ENCODE data around the gene ACVRL1.

ACVRL1 gene

DNA sequence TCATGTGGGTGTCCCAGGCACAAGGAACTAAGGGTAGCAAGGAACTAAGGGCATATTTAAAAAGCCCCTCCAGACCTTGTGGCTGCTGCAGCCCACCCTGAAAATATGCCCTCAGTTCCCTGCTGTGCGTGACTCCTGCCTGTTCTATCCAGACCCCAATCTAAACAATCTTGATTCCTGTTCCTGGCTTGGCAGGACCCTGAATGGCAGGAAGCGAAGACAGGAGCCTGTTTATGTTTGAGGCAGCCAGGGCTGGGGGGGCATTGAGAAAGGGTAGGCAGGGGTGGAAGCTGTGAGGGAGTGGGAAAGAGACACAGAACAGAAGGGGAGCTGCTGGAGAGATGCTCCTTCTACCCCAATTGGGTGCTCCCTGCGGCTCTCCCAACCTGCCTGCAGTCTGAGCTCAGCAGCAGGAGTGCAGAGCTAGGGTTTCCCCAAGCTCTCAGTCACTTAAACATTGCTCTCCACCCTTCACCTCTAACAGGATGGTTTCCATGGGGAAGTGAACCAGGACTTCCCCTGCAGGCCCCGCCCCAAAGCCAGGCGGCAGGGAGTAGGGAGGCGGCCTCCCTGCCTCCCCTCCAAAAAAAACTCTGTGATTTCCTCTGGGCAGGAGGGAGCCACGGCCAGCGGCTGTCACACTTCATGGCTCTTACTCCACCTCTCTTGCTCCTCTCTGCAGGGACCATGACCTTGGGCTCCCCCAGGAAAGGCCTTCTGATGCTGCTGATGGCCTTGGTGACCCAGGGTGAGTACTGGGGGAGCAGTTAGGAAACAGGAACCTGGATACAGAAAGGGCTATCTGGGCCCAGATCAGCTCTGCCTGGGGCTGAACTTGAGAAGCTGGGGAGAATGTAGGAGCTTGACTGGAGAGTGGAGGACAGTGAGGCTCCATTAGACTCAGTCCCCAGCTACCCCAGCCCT, 4.7 kb downstream of the ACVRL1 start:
- H3K4me3 ChIP-seq (ENCODE audit: low read length in 2 of 2), result no peak overlapping the region
- peaks cover 13 to 29% of the 10 kb centered on the region in 2 donors for H3K4me1 ChIP-seq (ENCODE audit: control insufficient read depth in 2 of 2, insufficient read depth in 1 of 2, low read depth in 1 of 2, low read length in 2 of 2)
- no peaks in the 10 kb centered on the region for H3K36me3 ChIP-seq (replicated peaks in 1 of 2; ENCODE audit: control insufficient read depth in 2 of 2, insufficient read depth in 2 of 2, low read length in 2 of 2)
- no peak overlapping the region for H3K4me2 ChIP-seq (ENCODE audit: insufficient read depth, low read length, poor library complexity, severe bottlenecking)
- no peak overlapping the region for H3K9ac ChIP-seq (ENCODE audit: low read depth, low read length, poor library complexity)
- peaks cover 0 to 23% (median 17%) of the 10 kb centered on the region in 3 experiments for H3K27me3 ChIP-seq (ENCODE audit: control insufficient read depth in 3 of 3, insufficient read depth in 3 of 3, low read depth in 1 of 3, low read length in 3 of 3)
- DNase-seq (ENCODE audit: low spot score), result no peak
- H2BK12ac ChIP-seq (ENCODE audit: low read length), result no peak overlapping the region
- H4K91ac ChIP-seq (ENCODE audit: low read depth, low read length, poor library complexity), result peak overlapping the region; percentile 56
- peak overlapping the region; percentile 66 for H2AK5ac ChIP-seq (ENCODE audit: low read depth, low read length)
- no peaks in the 10 kb centered on the region for H3K79me1 ChIP-seq (ENCODE audit: low read depth, low read length)
- H2AFZ ChIP-seq (ENCODE audit: low read length), result peak overlapping the region; percentile 27
- peak overlapping the region; percentile 35 for H3K23ac ChIP-seq (ENCODE audit: low read depth, low read length, poor library complexity)
- H2BK15ac ChIP-seq (ENCODE audit: low read length), result peak overlapping the region; percentile 52
- peak overlapping the region; percentile 35 for H3K18ac ChIP-seq (ENCODE audit: low read length)
- H4K8ac ChIP-seq (ENCODE audit: low read depth, low read length), result no peak overlapping the region
- no peak overlapping the region for H3K14ac ChIP-seq (ENCODE audit: low read length)
- no CpG with 5 or more reads among the region's 8 CpGs for whole genome bisulfite sequencing, 2 donors (ENCODE audit: extremely low coverage in 2 of 2, insufficient read length in 2 of 2, insufficient replicate concordance in 1 of 2)
- no peak overlapping the region for H2BK120ac ChIP-seq (ENCODE audit: low read depth, low read length)
- H3K9me3 ChIP-seq (replicated peaks in 1 of 2; ENCODE audit: control insufficient read depth in 2 of 2, insufficient read depth in 1 of 2, low read depth in 1 of 2, low read length in 2 of 2), result peaks cover 0 to 2% of the 10 kb centered on the region in 2 donors
- H3K4ac ChIP-seq (ENCODE audit: low read length), result no peak overlapping the region
- H3K27ac ChIP-seq (replicated peaks; ENCODE audit: low read length), result no peak overlapping the region
- H2BK5ac ChIP-seq (ENCODE audit: low read length), result no peak overlapping the region

DNA sequence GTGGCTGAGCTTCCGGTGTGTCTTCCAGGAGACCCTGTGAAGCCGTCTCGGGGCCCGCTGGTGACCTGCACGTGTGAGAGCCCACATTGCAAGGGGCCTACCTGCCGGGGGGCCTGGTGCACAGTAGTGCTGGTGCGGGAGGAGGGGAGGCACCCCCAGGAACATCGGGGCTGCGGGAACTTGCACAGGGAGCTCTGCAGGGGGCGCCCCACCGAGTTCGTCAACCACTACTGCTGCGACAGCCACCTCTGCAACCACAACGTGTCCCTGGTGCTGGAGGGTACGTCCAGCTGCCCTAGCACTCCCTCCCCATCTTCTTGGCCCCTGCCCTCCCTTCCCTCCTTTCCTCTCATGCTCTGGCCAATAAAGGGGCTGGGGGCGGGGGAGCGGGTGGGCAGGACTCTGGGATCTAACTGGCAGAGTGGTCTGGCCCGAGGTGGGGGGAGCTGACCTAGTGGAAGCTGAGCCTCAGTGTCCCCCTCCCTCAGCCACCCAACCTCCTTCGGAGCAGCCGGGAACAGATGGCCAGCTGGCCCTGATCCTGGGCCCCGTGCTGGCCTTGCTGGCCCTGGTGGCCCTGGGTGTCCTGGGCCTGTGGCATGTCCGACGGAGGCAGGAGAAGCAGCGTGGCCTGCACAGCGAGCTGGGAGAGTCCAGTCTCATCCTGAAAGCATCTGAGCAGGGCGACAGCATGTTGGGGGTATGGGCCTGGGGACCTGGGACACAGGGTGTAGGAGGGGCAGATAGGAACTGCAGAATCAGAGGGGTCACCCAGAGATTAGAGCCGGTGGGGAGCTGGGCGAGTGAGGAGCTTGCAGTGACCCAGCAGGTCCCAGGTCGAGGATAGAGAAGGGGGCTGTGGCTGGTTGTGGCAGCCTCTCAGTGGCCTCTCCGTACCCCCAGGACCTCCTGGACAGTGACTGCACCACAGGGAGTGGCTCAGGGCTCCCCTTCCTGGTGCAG, 6.0 kb downstream of the ACVRL1 start:
- Histone ChIP-seq H4K8ac (ENCODE audit: low read depth, low read length) (no peak overlapping the region), H3K4me1 (ENCODE audit: control insufficient read depth in 2 of 2, insufficient read depth in 1 of 2, low read depth in 1 of 2, low read length in 2 of 2) (peaks cover 13 to 29% of the 10 kb centered on the region in 2 donors), H3K18ac (ENCODE audit: low read length) (peak overlapping the region; percentile 90), H2AK5ac (ENCODE audit: low read depth, low read length) (peak overlapping the region; percentile 23), H3K9ac (ENCODE audit: low read depth, low read length, poor library complexity) (peak overlapping the region; percentile 53), H3K4ac (ENCODE audit: low read length) (peak overlapping the region; percentile 76), H3K9me3 (replicated peaks in 1 of 2; ENCODE audit: control insufficient read depth in 2 of 2, insufficient read depth in 1 of 2, low read depth in 1 of 2, low read length in 2 of 2) (peaks cover 0 to 2% of the 10 kb centered on the region in 2 donors), H3K14ac (ENCODE audit: low read length) (peak overlapping the region; percentile 92), H3K36me3 (replicated peaks in 1 of 2; ENCODE audit: control insufficient read depth in 2 of 2, insufficient read depth in 2 of 2, low read length in 2 of 2) (no peaks in the 10 kb centered on the region), H3K79me1 (ENCODE audit: low read depth, low read length) (no peaks in the 10 kb centered on the region), H3K27me3 (ENCODE audit: control insufficient read depth in 3 of 3, insufficient read depth in 3 of 3, low read depth in 1 of 3, low read length in 3 of 3) (peaks cover 0 to 20% (median 5%) of the 10 kb centered on the region in 3 experiments), H2BK5ac (ENCODE audit: low read length) (peak overlapping the region; percentile 25), H2AFZ (ENCODE audit: low read length) (no peak overlapping the region), H3K4me3 (ENCODE audit: low read length in 2 of 2) (no peak overlapping the region), H3K27ac (replicated peaks; ENCODE audit: low read length) (no peak overlapping the region), H2BK15ac (ENCODE audit: low read length) (peak overlapping the region; percentile 83), H2BK120ac (ENCODE audit: low read depth, low read length) (peak overlapping the region; percentile 52), H2BK12ac (ENCODE audit: low read length) (no peak overlapping the region), H3K23ac (ENCODE audit: low read depth, low read length, poor library complexity) (peak overlapping the region; percentile 78), H4K91ac (ENCODE audit: low read depth, low read length, poor library complexity) (no peak overlapping the region), H3K4me2 (ENCODE audit: insufficient read depth, low read length, poor library complexity, severe bottlenecking) (no peak overlapping the region)
- no peak for DNase-seq (ENCODE audit: low spot score)
- no CpG with 5 or more reads among the region's 30 CpGs for WGBS, 2 donors (ENCODE audit: extremely low coverage in 2 of 2, insufficient read length in 2 of 2, insufficient replicate concordance in 1 of 2)

DNA sequence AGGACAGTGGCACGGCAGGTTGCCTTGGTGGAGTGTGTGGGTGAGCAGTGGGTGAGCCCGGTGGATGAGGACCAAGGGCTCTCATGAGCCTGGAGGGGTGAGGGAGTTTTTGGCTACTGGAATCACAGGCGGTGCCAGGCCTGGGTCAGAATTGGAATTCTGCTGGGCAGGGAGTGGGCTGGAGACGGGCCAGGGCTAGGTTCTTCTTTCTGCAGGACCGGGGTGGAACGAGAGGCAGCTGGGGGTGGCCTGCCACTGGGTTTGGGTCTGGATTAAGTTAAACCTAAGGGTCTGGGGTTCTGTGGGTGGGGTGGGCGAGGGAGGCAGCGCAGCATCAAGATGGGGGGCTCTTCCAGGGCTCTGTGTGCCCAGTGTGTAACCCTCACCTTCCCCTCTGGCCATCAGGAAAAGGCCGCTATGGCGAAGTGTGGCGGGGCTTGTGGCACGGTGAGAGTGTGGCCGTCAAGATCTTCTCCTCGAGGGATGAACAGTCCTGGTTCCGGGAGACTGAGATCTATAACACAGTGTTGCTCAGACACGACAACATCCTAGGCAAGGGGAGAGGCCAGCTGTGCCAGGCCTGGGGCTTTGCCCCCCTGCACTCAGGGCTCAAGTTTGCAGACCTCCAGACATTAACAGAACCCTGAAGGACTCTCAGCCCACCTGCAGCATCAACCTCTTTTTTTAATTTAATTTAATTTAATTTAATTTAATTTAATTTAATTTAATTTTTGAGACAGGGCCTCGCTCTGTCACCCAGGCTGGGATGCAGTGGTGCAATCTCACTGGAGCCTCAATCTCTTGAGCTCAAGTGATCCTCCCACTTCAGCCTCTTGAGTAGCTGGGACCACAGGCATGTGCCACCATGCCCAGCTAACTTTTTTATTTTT, 7.0 kb downstream of the ACVRL1 start:
- Histone ChIP-seq H3K9me3 (replicated peaks in 1 of 2; ENCODE audit: control insufficient read depth in 2 of 2, insufficient read depth in 1 of 2, low read depth in 1 of 2, low read length in 2 of 2) (peaks cover 0 to 2% of the 10 kb centered on the region in 2 donors), H3K27me3 (ENCODE audit: control insufficient read depth in 3 of 3, insufficient read depth in 3 of 3, low read depth in 1 of 3, low read length in 3 of 3) (peaks cover 0 to 19% (median 0%) of the 10 kb centered on the region in 3 experiments), H3K4me1 (ENCODE audit: control insufficient read depth in 2 of 2, insufficient read depth in 1 of 2, low read depth in 1 of 2, low read length in 2 of 2) (peaks cover 13 to 29% of the 10 kb centered on the region in 2 donors), H3K4me2 (ENCODE audit: insufficient read depth, low read length, poor library complexity, severe bottlenecking) (no peak overlapping the region), H3K9ac (ENCODE audit: low read depth, low read length, poor library complexity) (no peak overlapping the region), H4K91ac (ENCODE audit: low read depth, low read length, poor library complexity) (no peak overlapping the region), H2BK15ac (ENCODE audit: low read length) (peak overlapping the region; percentile 83), H3K4me3 (ENCODE audit: low read length in 2 of 2) (no peak overlapping the region), H3K79me1 (ENCODE audit: low read depth, low read length) (no peaks in the 10 kb centered on the region), H2AK5ac (ENCODE audit: low read depth, low read length) (peak overlapping the region; percentile 22), H3K23ac (ENCODE audit: low read depth, low read length, poor library complexity) (peak overlapping the region; percentile 78), H4K8ac (ENCODE audit: low read depth, low read length) (no peak overlapping the region), H2BK12ac (ENCODE audit: low read length) (no peak overlapping the region), H3K14ac (ENCODE audit: low read length) (peak overlapping the region; percentile 92), H3K27ac (replicated peaks; ENCODE audit: low read length) (no peak overlapping the region), H3K18ac (ENCODE audit: low read length) (peak overlapping the region; percentile 90), H2AFZ (ENCODE audit: low read length) (no peak overlapping the region), H3K4ac (ENCODE audit: low read length) (no peak overlapping the region), H2BK5ac (ENCODE audit: low read length) (no peak overlapping the region), H2BK120ac (ENCODE audit: low read depth, low read length) (peak overlapping the region; percentile 26), H3K36me3 (replicated peaks in 1 of 2; ENCODE audit: control insufficient read depth in 2 of 2, insufficient read depth in 2 of 2, low read length in 2 of 2) (no peaks in the 10 kb centered on the region)
- no peak for DNase-seq (ENCODE audit: low spot score)
- no CpG with 5 or more reads among the region's 17 CpGs for WGBS, 2 donors (ENCODE audit: extremely low coverage in 2 of 2, insufficient read length in 2 of 2, insufficient replicate concordance in 1 of 2)

Data from neuronal stem cell (in vitro differentiated cells).